ENCODE data around the gene DCST1. TPM values are rescaled to one million over a fixed set of nuclear protein-coding genes. Genes with fewer than 3 reads are reported as not detected.
A peak's percentile ranks its signal among the peaks of the same experiment; 100 is the strongest.

The DCST1 gene
- total RNA-seq, 2 experiments from 2014 or later = 0.33 to 0.39 TPM

DNA sequence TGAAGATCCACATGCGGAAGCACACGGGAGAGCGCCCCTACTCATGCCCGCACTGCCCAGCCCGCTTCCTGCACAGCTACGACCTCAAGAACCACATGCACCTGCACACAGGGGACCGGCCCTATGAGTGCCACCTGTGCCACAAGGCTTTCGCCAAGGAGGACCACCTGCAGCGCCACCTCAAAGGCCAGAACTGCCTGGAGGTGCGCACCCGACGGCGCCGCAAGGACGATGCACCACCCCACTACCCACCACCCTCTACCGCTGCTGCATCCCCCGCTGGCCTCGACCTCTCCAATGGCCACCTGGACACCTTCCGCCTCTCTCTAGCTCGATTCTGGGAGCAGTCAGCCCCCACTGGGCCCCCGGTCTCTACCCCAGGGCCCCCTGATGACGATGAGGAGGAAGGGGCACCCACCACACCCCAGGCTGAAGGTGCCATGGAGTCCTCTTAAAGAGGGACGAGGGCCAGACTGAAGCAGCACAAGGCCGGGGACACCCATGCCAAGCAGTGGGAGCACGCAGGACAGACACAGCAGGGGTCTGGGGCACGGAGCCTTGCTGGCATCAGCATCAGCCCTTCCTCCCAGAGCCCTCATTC lies 17.3 kb upstream of the DCST1 start:
- Histone ChIP-seq H3K9me3 (ENCODE audit: control insufficient read depth in 1 of 2, insufficient read depth in 1 of 2, low read length in 2 of 2) (no peaks in the 10 kb centered on the region), H3K27ac (ENCODE audit: low read depth in 1 of 2, low read length in 2 of 2) (peak overlapping the region; percentile 73 to 77), H3K36me3 (ENCODE audit: insufficient read depth, low read length) (peaks cover 50% of the 10 kb centered on the region), H3K4me3 (ENCODE audit: low read length) (peak overlapping the region; percentile 7), H3K4me1 (ENCODE audit: insufficient read depth, low read length) (peaks cover 86% of the 10 kb centered on the region), H3K27me3 (ENCODE audit: control insufficient read depth in 1 of 2, insufficient read depth in 2 of 2, low read length in 2 of 2) (no peaks in the 10 kb centered on the region)
- DNase-seq = peak in 4 of 14 experiments; percentile 46 to 66 (median 56)
- TF ChIP-seq, protein P1, sequence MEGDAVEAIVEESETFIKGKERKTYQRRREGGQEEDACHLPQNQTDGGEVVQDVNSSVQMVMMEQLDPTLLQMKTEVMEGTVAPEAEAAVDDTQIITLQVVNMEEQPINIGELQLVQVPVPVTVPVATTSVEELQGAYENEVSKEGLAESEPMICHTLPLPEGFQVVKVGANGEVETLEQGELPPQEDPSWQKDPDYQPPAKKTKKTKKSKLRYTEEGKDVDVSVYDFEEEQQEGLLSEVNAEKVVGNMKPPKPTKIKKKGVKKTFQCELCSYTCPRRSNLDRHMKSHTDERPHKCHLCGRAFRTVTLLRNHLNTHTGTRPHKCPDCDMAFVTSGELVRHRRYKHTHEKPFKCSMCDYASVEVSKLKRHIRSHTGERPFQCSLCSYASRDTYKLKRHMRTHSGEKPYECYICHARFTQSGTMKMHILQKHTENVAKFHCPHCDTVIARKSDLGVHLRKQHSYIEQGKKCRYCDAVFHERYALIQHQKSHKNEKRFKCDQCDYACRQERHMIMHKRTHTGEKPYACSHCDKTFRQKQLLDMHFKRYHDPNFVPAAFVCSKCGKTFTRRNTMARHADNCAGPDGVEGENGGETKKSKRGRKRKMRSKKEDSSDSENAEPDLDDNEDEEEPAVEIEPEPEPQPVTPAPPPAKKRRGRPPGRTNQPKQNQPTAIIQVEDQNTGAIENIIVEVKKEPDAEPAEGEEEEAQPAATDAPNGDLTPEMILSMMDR (IDR thresholded peaks at IDR 0.05) = no peak
- intact Hi-C loops (cut with DNase I, micrococcal nuclease) = loop anchor here (2.0 to 5.0 kb wide), 6 partner anchors 34 to 459 kb away; partner anchors contain the start of genes FLAD1 (in 1 of the 2) and UBE2Q1 (in 1 of the 2)
- CTCF ChIA-PET = interaction anchor here (1.0 to 9.7 kb wide), 15 partner anchors 9 to 457 kb away, joined by 3 to 159 read pairs (median 15); partner anchors contain the start of genes CKS1B, FLAD1, LENEP and PBXIP1
- POLR2A ChIA-PET = interaction anchor here (0.6 to 10.7 kb wide), 16 partner anchors 9 to 249 kb away, joined by 3 to 189 read pairs (median 13); partner anchors contain the start of genes ADAM15, CKS1B, FLAD1 and LENEP
- Mint-ChIP-seq H3K36me3 (ENCODE audit: low read depth) (peaks cover 33% of the 10 kb centered on the region), H3K27ac (peak overlapping the region; percentile 92), H3K4me1 (ENCODE audit: low read depth) (peaks cover 79% of the 10 kb centered on the region), H3K9me3 (no peaks in the 10 kb centered on the region), H3K27me3 (no peaks in the 10 kb centered on the region), H3K4me3 (peak overlapping the region; percentile 55)
- ATAC-seq (ENCODE audit: poor library complexity) = no peak

DNA sequence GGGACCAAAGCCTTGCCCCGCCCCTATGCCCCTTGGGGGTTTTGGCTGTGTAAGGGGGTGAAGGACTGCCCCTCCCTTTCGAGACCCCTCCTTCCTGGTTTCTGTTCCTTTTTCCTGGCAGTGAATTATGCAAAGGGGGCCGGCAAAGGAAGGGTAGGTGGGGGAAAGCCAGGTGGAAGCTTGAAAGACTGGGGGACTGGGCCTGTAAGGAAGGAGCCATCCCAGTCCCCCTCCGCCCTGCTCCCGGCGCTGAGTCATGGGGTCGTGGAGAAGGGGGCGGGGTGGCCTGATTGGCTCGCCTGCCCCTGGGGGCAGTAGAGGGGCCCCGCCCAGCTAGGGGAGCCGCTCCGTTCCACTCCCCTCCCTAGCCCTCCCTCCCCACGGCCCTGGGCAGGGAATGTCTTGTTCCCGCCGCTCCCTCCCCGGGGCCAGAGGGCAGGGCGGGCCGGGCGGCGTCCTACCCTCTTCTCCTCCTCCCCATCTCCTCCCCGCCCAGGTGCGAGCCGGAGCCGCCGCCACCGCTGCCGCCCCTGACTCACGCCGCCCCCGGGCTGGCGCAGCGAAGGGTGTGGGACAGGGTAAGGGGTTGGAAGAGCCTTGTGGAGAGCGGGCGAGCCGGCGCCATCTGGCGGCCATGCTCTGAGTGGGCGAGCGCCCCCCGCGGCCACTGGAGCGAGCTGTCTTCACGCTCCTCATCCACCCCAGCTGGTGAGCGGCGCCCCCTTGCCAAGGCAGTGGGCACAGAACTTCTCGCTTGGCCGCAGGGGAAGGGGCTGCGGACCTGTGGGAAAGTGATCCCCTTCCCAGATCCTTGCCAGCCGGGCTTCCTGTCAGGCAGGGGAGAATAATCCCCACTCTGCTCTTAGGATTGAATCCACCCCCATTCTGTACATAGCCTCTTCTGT lies 16.3 kb upstream of the DCST1 start:
- intact Hi-C loops (cut with DNase I, micrococcal nuclease) = loop anchor here (1.0 to 5.0 kb wide), 11 partner anchors 16 to 460 kb away; partner anchors contain the start of genes CKS1B (in 1 of the 2), FLAD1 (in 1 of the 2) and UBE2Q1 (in 1 of the 2)
- peaks cover 33% of the 10 kb centered on the region for H3K36me3 Mint-ChIP-seq (ENCODE audit: low read depth)
- DNase-seq (peak; percentile 84 to 95 (median 88)), ATAC-seq (ENCODE audit: poor library complexity) (peak; percentile 86)
- Histone ChIP-seq H3K4me1 (ENCODE audit: insufficient read depth, low read length) (peaks cover 76% of the 10 kb centered on the region), H3K27me3 (ENCODE audit: control insufficient read depth in 1 of 2, insufficient read depth in 2 of 2, low read length in 2 of 2) (no peaks in the 10 kb centered on the region), H3K36me3 (ENCODE audit: insufficient read depth, low read length) (peaks cover 42% of the 10 kb centered on the region), H3K4me3 (ENCODE audit: low read length) (peak overlapping the region; percentile 45), H3K27ac (ENCODE audit: low read depth in 1 of 2, low read length in 2 of 2) (peak overlapping the region; percentile 73 to 77), H3K9me3 (ENCODE audit: control insufficient read depth in 1 of 2, insufficient read depth in 1 of 2, low read length in 2 of 2) (no peaks in the 10 kb centered on the region)
- TF ChIP-seq, protein P1 (IDR thresholded peaks at IDR 0.05) = peak; percentile 100
- no peaks in the 10 kb centered on the region for H3K9me3 Mint-ChIP-seq
- H3K27ac Mint-ChIP-seq = peak overlapping the region; percentile 92
- peaks cover 76% of the 10 kb centered on the region for H3K4me1 Mint-ChIP-seq (ENCODE audit: low read depth)
- CTCF ChIA-PET = interaction anchor here (0.5 to 9.7 kb wide), 40 partner anchors 10 to 1688 kb away, joined by 3 to 159 read pairs (median 6); partner anchors contain the start of genes ADAM15, CKS1B, FLAD1 and KRTCAP2
- POLR2A ChIA-PET = interaction anchor here (0.6 to 10.7 kb wide), 16 partner anchors 10 to 458 kb away, joined by 3 to 189 read pairs (median 13); partner anchors contain the start of genes ADAM15, CKS1B, FLAD1 and LENEP
- H3K4me3 Mint-ChIP-seq = peak overlapping the region; percentile 67
- no peaks in the 10 kb centered on the region for H3K27me3 Mint-ChIP-seq

DNA sequence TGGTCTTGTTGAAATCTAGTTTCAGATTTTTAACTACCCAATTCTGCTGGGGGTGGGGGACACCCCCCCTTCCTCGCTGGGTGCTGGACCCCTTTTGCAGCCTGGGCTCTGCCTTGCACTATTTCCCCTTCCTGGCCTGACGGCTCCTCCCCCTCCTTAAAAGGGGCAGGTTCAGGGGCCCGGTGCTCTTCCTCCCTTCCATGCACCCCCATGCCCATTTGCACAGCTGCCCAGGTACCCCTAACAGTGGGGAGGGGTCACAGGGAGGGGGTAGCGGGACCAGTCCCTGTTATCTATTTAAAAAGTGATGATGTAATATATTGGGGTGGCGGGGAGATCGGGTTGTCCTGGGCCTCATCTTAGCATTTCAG lies 15.7 kb upstream of the DCST1 start:
- ChIA-PET CTCF (interaction anchor here (0.5 to 9.7 kb wide), 39 partner anchors 11 to 1688 kb away, joined by 3 to 159 read pairs (median 6); partner anchors contain the start of genes ADAM15, CKS1B, FLAD1 and KRTCAP2), POLR2A (interaction anchor here (0.6 to 10.7 kb wide), 12 partner anchors 11 to 458 kb away, joined by 3 to 189 read pairs (median 23); partner anchors contain the start of genes ADAM15, CKS1B, FLAD1 and LENEP)
- intact Hi-C loops (cut with DNase I, micrococcal nuclease) = loop anchor here (1.0 to 5.0 kb wide), 11 partner anchors 17 to 461 kb away; partner anchors contain the start of genes CKS1B (in 1 of the 2), FLAD1 (in 1 of the 2) and UBE2Q1 (in 1 of the 2)
- Mint-ChIP-seq H3K27me3 (no peaks in the 10 kb centered on the region), H3K4me1 (ENCODE audit: low read depth) (peaks cover 73% of the 10 kb centered on the region), H3K4me3 (peak overlapping the region; percentile 67), H3K27ac (peak overlapping the region; percentile 92), H3K36me3 (ENCODE audit: low read depth) (peaks cover 30% of the 10 kb centered on the region), H3K9me3 (no peaks in the 10 kb centered on the region)
- peaks cover 42% of the 10 kb centered on the region for H3K36me3 ChIP-seq (ENCODE audit: insufficient read depth, low read length)
- H3K27me3 ChIP-seq (ENCODE audit: control insufficient read depth in 1 of 2, insufficient read depth in 2 of 2, low read length in 2 of 2) = no peaks in the 10 kb centered on the region
- no peaks in the 10 kb centered on the region for H3K9me3 ChIP-seq (ENCODE audit: control insufficient read depth in 1 of 2, insufficient read depth in 1 of 2, low read length in 2 of 2)
- DNase-seq = no peak
- H3K4me3 ChIP-seq (ENCODE audit: low read length) = peak overlapping the region; percentile 5
- no peak for ATAC-seq (ENCODE audit: poor library complexity)
- H3K4me1 ChIP-seq (ENCODE audit: insufficient read depth, low read length) = peaks cover 73% of the 10 kb centered on the region
- TF ChIP-seq, protein P1 (IDR thresholded peaks at IDR 0.05) = no peak
- peak overlapping the region; percentile 9 to 77 for H3K27ac ChIP-seq (ENCODE audit: low read depth in 1 of 2, low read length in 2 of 2)
